22Rv1 (cell line): ENCODE measurements around the gene DCAF8L2.

Source experiments
- CTCF ChIP-seq: fragments of 450-650 bp; IDR thresholded peaks from 2 replicates; pipeline ENCODE4 v1.5.1; 2017; ENCODE audit warnings: mild to moderate bottlenecking
- ZFX ChIP-seq: fragments of 450-650 bp; IDR thresholded peaks from 2 replicates; pipeline ENCODE4 v1.6.1; 2017; ENCODE audit warnings: antibody characterized with exemption, borderline replicate concordance

- TF ChIP-seq CTCF, result no peak
- TF ChIP-seq ZFX, result no peak
These were observed 185.8 kb downstream of the DCAF8L2 start for GRCh38 chrX:27775984-27776383.
